ENCODE measurements around the gene KCNB1.

DNA sequence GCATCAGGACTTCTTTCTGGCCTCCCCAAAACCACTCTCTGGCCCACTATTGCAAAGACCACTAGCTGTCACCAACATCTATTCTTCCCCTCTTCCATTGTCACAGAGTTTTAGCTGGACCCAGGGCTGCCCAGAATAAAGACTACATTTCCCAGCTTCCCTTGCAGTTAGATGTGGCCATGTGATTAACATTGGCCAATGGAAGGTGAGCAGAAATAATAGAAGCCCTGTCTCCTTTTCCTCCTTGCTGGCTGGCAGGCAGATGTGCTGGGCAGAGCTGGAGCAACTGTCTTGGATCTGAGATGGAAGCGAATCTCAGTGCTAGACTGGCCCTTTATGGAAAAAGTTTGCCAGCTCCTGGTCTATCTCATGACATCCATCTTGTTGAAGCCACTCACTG is 97.0 kb downstream of the KCNB1 start:
- TF ChIP-seq, protein P1, sequence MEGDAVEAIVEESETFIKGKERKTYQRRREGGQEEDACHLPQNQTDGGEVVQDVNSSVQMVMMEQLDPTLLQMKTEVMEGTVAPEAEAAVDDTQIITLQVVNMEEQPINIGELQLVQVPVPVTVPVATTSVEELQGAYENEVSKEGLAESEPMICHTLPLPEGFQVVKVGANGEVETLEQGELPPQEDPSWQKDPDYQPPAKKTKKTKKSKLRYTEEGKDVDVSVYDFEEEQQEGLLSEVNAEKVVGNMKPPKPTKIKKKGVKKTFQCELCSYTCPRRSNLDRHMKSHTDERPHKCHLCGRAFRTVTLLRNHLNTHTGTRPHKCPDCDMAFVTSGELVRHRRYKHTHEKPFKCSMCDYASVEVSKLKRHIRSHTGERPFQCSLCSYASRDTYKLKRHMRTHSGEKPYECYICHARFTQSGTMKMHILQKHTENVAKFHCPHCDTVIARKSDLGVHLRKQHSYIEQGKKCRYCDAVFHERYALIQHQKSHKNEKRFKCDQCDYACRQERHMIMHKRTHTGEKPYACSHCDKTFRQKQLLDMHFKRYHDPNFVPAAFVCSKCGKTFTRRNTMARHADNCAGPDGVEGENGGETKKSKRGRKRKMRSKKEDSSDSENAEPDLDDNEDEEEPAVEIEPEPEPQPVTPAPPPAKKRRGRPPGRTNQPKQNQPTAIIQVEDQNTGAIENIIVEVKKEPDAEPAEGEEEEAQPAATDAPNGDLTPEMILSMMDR (IDR thresholded peaks at IDR 0.05; ENCODE audit: low read depth, low read length, poor library complexity, severe bottlenecking): no peak
- no peak for TF ChIP-seq EZH2phosphoT487 (IDR thresholded peaks at IDR 0.05; ENCODE audit: borderline replicate concordance, low read length)

Measured in DOHH2 (cell line).